ENCODE results near the gene LMF1.

- TF ChIP-seq POLR2A (IDR thresholded peaks at IDR 0.05; ENCODE audit: low read length) (no peak), GATA1 (IDR thresholded peaks at IDR 0.05; ENCODE audit: low read depth, low read length) (no peak)
Measured at GRCh38 chr16:966505-966904, 4.3 kb downstream of the LMF1 start.
